HEK293 (cell line): ENCODE measurements around the gene CRYGA.

Experiments used
- CTCF ChIA-PET: fragments of 350-600 bp; formaldehyde crosslinking; extraction: SDS; loops from one replicate; lab custom pipeline; 2021; ENCODE audit warnings: antibody characterized with exemption; lab: Yijun Ruan, JAX
- POLR2A ChIA-PET: fragments of 300-600 bp; formaldehyde crosslinking; extraction: SDS; loops from one replicate; lab custom pipeline; 2020; ENCODE audit warnings: antibody characterized with exemption, inconsistent platforms; lab: Yijun Ruan, JAX
- H3K27ac ChIP-seq: fragments of 200-500 bp; sonication (Bioruptor generic); 2 replicates; pipeline ENCODE4 v1.5.1; 2014; ENCODE audit warnings: low read depth, low read length, control low read depth, inconsistent platforms; ENCODE audit errors: extremely low read depth
- H3K36me3 ChIP-seq, 2 experiments: fragments of 200-500 bp in 1 of 2; sonication (Bioruptor generic) in 1 of 2; 1 replicate in 1 of 2; 2 replicates in 1 of 2; pipeline ENCODE4 v1.5.1; 2014 to 2017; ENCODE audit warnings: inconsistent platforms in 2 of 2, low read length in 2 of 2; ENCODE audit not compliant: control insufficient read depth in 2 of 2, insufficient read depth in 1 of 2
- H3K4me1 ChIP-seq: fragments of 200-500 bp; sonication (Bioruptor generic); 2 replicates; pipeline ENCODE4 v1.5.1; 2014; ENCODE audit warnings: mild to moderate bottlenecking, low read length, inconsistent platforms; ENCODE audit not compliant: control insufficient read depth, insufficient read depth
- H3K4me3 ChIP-seq: 2 replicates; pipeline ENCODE4 v1.5.1; 2011; ENCODE audit warnings: low read depth, mild to moderate bottlenecking, control low read depth, low read length, moderate library complexity
- H3K9me3 ChIP-seq: fragments of 200-500 bp; sonication (Bioruptor generic); 2 replicates; pipeline ENCODE4 v1.5.1; 2014; ENCODE audit warnings: low read depth, low read length, inconsistent platforms; ENCODE audit not compliant: control insufficient read depth, insufficient read depth
- ELK4 ChIP-seq: IDR thresholded peaks from 2 replicates; pipeline ENCODE4 v1.6.1; 2011; ENCODE audit warnings: mild to moderate bottlenecking, low read depth, low read length, borderline replicate concordance
- GLIS2 ChIP-seq: fragments of 450-650 bp; formaldehyde crosslinking; IDR thresholded peaks from 2 replicates; pipeline ENCODE4 v1.5.1; 2016; ENCODE audit warnings: missing biosample characterization, missing genetic modification characterization
- HOXA7 ChIP-seq: sonication (generic); formaldehyde crosslinking; IDR thresholded peaks from 2 replicates; pipeline ENCODE4 v1.8.1; 2022; ENCODE audit warnings: missing genetic modification reagents, borderline replicate concordance
- KLF10 ChIP-seq: fragments of 450-650 bp; IDR thresholded peaks from 2 replicates; pipeline ENCODE4 v1.5.1; 2018; ENCODE audit warnings: missing biosample characterization, mild to moderate bottlenecking, missing genetic modification characterization
- ZBTB11 ChIP-seq: fragments of 450-650 bp; formaldehyde crosslinking; conservative IDR thresholded peaks from 2 replicates; pipeline ENCODE4 v1.5.1; 2016; ENCODE audit warnings: low read depth, missing biosample characterization, missing genetic modification characterization
- ZEB2 ChIP-seq: fragments of 450-650 bp; formaldehyde crosslinking; IDR thresholded peaks from 2 replicates; pipeline ENCODE4 v1.5.1; 2016; ENCODE audit warnings: missing biosample characterization, missing genetic modification characterization
- ZFHX2 ChIP-seq: fragments of 450-650 bp; formaldehyde crosslinking; conservative IDR thresholded peaks from 2 replicates; pipeline ENCODE4 v1.5.1; 2016; ENCODE audit warnings: missing biosample characterization, missing genetic modification characterization
- ZNF2 ChIP-seq: fragments of 450-650 bp; formaldehyde crosslinking; IDR thresholded peaks from 2 replicates; pipeline ENCODE4 v1.5.1; 2016; ENCODE audit warnings: missing biosample characterization, missing genetic modification characterization
- ZNF24 ChIP-seq: fragments of 450-650 bp; formaldehyde crosslinking; IDR thresholded peaks from 2 replicates; pipeline ENCODE4 v1.5.1; 2016; ENCODE audit warnings: missing biosample characterization, missing genetic modification characterization
- ZNF280D ChIP-seq: fragments of 450-650 bp; formaldehyde crosslinking; IDR thresholded peaks from 2 replicates; pipeline ENCODE4 v1.5.1; 2016; ENCODE audit warnings: missing biosample characterization, missing genetic modification characterization
- ZNF324 ChIP-seq: fragments of 450-650 bp; formaldehyde crosslinking; IDR thresholded peaks from 2 replicates; pipeline ENCODE4 v1.5.1; 2016; ENCODE audit warnings: missing biosample characterization, missing genetic modification characterization
- ZNF423 ChIP-seq: fragments of 450-650 bp; formaldehyde crosslinking; IDR thresholded peaks from 2 replicates; pipeline ENCODE4 v1.5.1; 2016; ENCODE audit warnings: missing biosample characterization, missing genetic modification characterization
- ZNF426 ChIP-seq: fragments of 450-650 bp; formaldehyde crosslinking; IDR thresholded peaks from 2 replicates; pipeline ENCODE4 v1.5.1; 2017; ENCODE audit warnings: missing biosample characterization, missing genetic modification characterization, mild to moderate bottlenecking, inconsistent platforms, moderate library complexity
- ZNF658 ChIP-seq: fragments of 450-650 bp; formaldehyde crosslinking; IDR thresholded peaks from 2 replicates; pipeline ENCODE4; 2016; ENCODE audit warnings: missing biosample characterization, missing genetic modification characterization
- ZNF777 ChIP-seq: fragments of 450-650 bp; formaldehyde crosslinking; IDR thresholded peaks from 2 replicates; pipeline ENCODE4 v1.5.1; 2017; ENCODE audit warnings: missing biosample characterization, missing genetic modification characterization, borderline replicate concordance
- ZNF791 ChIP-seq: fragments of 450-650 bp; formaldehyde crosslinking; IDR thresholded peaks from 2 replicates; pipeline ENCODE4 v1.5.1; 2016; ENCODE audit warnings: missing biosample characterization, missing genetic modification characterization
- ZNF843 ChIP-seq: fragments of 450-650 bp; formaldehyde crosslinking; IDR thresholded peaks from 2 replicates; pipeline ENCODE4 v1.5.1; 2016; ENCODE audit warnings: missing biosample characterization, missing genetic modification characterization
- ZSCAN18 ChIP-seq: fragments of 450-650 bp; formaldehyde crosslinking; IDR thresholded peaks from 2 replicates; pipeline ENCODE4 v1.5.1; 2016; ENCODE audit warnings: missing biosample characterization, missing genetic modification characterization
- ZSCAN30 ChIP-seq: fragments of 450-650 bp; IDR thresholded peaks from 2 replicates; pipeline ENCODE4 v1.5.1; 2018; ENCODE audit warnings: missing biosample characterization, mild to moderate bottlenecking, missing genetic modification characterization, moderate library complexity
- ZSCAN4 ChIP-seq: fragments of 450-650 bp; formaldehyde crosslinking; IDR thresholded peaks from 2 replicates; pipeline ENCODE4 v1.5.1; 2017; ENCODE audit warnings: missing biosample characterization, missing genetic modification characterization

CRYGA gene

GRCh38 chr2:208174144-208174543 is 10.8 kb upstream of the CRYGA start (continued):
- TF ChIP-seq ZNF280D: no peak
- no peak for TF ChIP-seq ZNF791 (tag by site-specific recombination)
- TF ChIP-seq ZBTB11 (tag by site-specific recombination): no peak

- H3K27ac ChIP-seq: no peak overlapping the region
- no peaks in the 10 kb centered on the region for H3K36me3 ChIP-seq
- no peak for TF ChIP-seq ZNF423 (tag by site-specific recombination)
- ChIA-PET CTCF (interaction anchor here (0.9 kb wide), 1 partner anchor 70 kb away, joined by 4 read pairs; no protein-coding TSS in a partner anchor), POLR2A (interaction anchor here (0.6 kb wide), 1 partner anchor 13 kb away, joined by 7 read pairs; no protein-coding TSS in a partner anchor)
- no peak overlapping the region for H3K4me3 ChIP-seq
- no peaks in the 10 kb centered on the region for H3K4me1 ChIP-seq
- no peaks in the 10 kb centered on the region for H3K9me3 ChIP-seq
These were observed 8.7 kb upstream of the CRYGA start for GRCh38 chr2:208172125-208172524.

- no peaks in the 10 kb centered on the region for H3K4me1 ChIP-seq
- ChIA-PET CTCF (interaction anchor here (0.6 to 2.9 kb wide), 2 partner anchors 9 to 10 kb away, joined by 5 to 15 read pairs; no protein-coding TSS in a partner anchor), POLR2A (no interaction called here)
- TF ChIP-seq ZNF658 (no peak), ZEB2 (tag by site-specific recombination) (no peak), ZNF24 (tag by site-specific recombination) (no peak), ZNF324 (no peak), ZNF2 (tag by site-specific recombination) (no peak), ZNF426 (tag by site-specific recombination) (no peak), ZSCAN30 (tag by site-specific recombination) (no peak), ZFHX2 (no peak), ZNF777 (tag by site-specific recombination) (no peak), KLF10 (no peak), ZNF843 (tag by site-specific recombination) (no peak), GLIS2 (tag by site-specific recombination) (no peak), ZSCAN4 (tag by site-specific recombination) (no peak), HOXA7 (CRISPR knock-in tag) (no peak), ZSCAN18 (tag by site-specific recombination) (no peak), ELK4 (no peak)
- no peak overlapping the region for H3K4me3 ChIP-seq
- no peaks in the 10 kb centered on the region for H3K36me3 ChIP-seq
- H3K9me3 ChIP-seq: no peaks in the 10 kb centered on the region
- no peak overlapping the region for H3K27ac ChIP-seq
These were observed 1.8 kb upstream of the CRYGA start for GRCh38 chr2:208164951-208165755.
